ENCODE measurements around the gene KANSL1.

- TF ChIP-seq CTCF (IDR thresholded peaks at IDR 0.05), result no peak
- no peak for TF ChIP-seq POLR2A (IDR thresholded peaks at IDR 0.05)
Observed at GRCh38 chr17:46115699-46116098, 77.5 kb downstream of the KANSL1 start.
